Uterus (tissue), 2 donors: ENCODE results near the gene SCN2A.

ENCODE experiments used
- CTCF ChIP-seq, 4 experiments: fragments of 200-600 bp in 2 of 4; fragments of 450-650 bp in 2 of 4; sonication (generic) in 2 of 4; IDR thresholded peaks; one replicate each; pipeline ENCODE4 v1.5.1; 2016 to 2019; ENCODE audit warnings: antibody characterized with exemption in 4 of 4, mild to moderate bottlenecking in 2 of 4, moderate library complexity in 1 of 4
- POLR2A ChIP-seq, 2 donors: fragments of 450-650 bp; IDR thresholded peaks; one replicate each; pipeline ENCODE4 v1.6.1; 2016; ENCODE audit warnings: antibody characterized with exemption in 2 of 2, mild to moderate bottlenecking in 1 of 2, moderate library complexity in 1 of 2

GRCh38 chr2:165390875-165391274 lies 151.7 kb downstream of the SCN2A start:
- TF ChIP-seq CTCF (IDR thresholded peaks at IDR 0.05): no peak
- no peak for TF ChIP-seq POLR2A (IDR thresholded peaks at IDR 0.05)
